Stomach smooth muscle (tissue), 2 donors: ENCODE results near the gene SKP2.

ENCODE experiments used
- H3K27ac ChIP-seq: one replicate; pipeline ENCODE4 v1.7.0; 2013; ENCODE audit warnings: mild to moderate bottlenecking, low read length, inconsistent platforms
- H3K27me3 ChIP-seq, 2 donors: one replicate each; pipeline ENCODE4 v1.7.0; 2013; ENCODE audit warnings: low read length in 2 of 2; ENCODE audit not compliant: insufficient read depth in 2 of 2, control insufficient read depth in 1 of 2
- H3K36me3 ChIP-seq, 2 donors: one replicate each; pipeline ENCODE4 v1.7.0; 2013; ENCODE audit warnings: low read length in 2 of 2; ENCODE audit not compliant: control insufficient read depth in 2 of 2, insufficient read depth in 2 of 2
- H3K4me1 ChIP-seq: one replicate; pipeline ENCODE4 v1.7.0; 2013; ENCODE audit warnings: low read length; ENCODE audit not compliant: control insufficient read depth, insufficient read depth
- H3K4me3 ChIP-seq, 2 donors: one replicate each; pipeline ENCODE4 v1.7.0; 2013; ENCODE audit warnings: low read length in 2 of 2
- H3K9ac ChIP-seq, 2 donors: one replicate each; pipeline ENCODE4 v1.7.0; 2013; ENCODE audit warnings: low read length in 2 of 2, mild to moderate bottlenecking in 1 of 2
- H3K9me3 ChIP-seq, 2 donors: one replicate each; pipeline ENCODE4 v1.7.0; 2013; ENCODE audit warnings: low read length in 2 of 2; ENCODE audit not compliant: control insufficient read depth in 2 of 2
- donor health status: healthy.
- donor health status: Pancreatic carcinoma.

The SKP2 gene

DNA sequence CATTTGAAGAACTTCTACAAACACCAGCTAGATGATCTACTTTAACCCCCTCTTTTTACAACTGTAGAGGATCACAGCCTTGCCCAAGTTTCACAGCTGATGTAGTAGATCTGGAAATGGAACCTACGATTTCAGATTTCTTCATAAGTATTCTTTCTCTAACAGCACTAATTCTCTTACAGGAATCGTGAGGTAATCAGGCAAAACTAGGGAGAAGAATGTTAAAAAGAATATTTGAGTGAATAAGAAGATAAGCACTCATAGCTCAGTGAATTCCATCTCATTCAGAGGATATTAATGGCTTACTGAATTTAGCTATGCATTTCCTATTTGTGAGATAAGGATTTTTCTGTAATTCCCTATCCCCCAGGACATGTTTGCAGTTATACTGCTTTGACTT is 47.7 kb downstream of the SKP2 start:
- H3K4me3 ChIP-seq: no peak overlapping the region
- H3K9ac ChIP-seq: no peak overlapping the region
- H3K9me3 ChIP-seq: no peaks in the 10 kb centered on the region
- H3K27me3 ChIP-seq: no peaks in the 10 kb centered on the region
- H3K27ac ChIP-seq: no peak overlapping the region
- no peaks in the 10 kb centered on the region for H3K4me1 ChIP-seq
- peaks cover 5 to 41% of the 10 kb centered on the region in 2 donors for H3K36me3 ChIP-seq

GRCh38 chr5:36200513-36200912 is 48.6 kb downstream of the SKP2 start:
- no peaks in the 10 kb centered on the region for H3K9me3 ChIP-seq
- H3K4me3 ChIP-seq: no peak overlapping the region
- peaks cover 7 to 40% of the 10 kb centered on the region in 2 donors for H3K36me3 ChIP-seq
- no peak overlapping the region for H3K9ac ChIP-seq
- no peak overlapping the region for H3K27ac ChIP-seq
- no peaks in the 10 kb centered on the region for H3K27me3 ChIP-seq
- no peaks in the 10 kb centered on the region for H3K4me1 ChIP-seq

DNA sequence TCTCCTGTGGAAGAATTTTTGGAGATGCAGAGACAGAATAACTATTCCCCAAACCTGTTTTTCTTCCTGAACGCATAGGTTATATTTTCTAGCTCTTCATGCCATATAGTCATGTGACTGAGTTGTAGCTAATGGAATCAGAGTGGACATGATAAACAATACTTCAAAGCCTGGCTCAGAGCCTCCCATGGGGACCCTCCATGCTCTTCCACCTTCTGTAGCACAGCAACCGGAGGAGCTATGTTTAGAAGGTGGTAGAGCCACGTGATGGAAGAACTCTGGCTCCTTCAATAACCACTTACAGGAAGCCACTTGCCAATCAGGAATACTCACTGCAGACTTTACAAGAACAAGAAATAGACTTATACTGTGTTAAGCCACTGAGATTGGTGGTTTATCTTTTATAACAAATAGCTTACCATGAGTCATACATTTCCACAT is 50.6 kb downstream of the SKP2 start:
- H3K9ac ChIP-seq: no peak overlapping the region
- H3K9me3 ChIP-seq: no peaks in the 10 kb centered on the region
- no peaks in the 10 kb centered on the region for H3K27me3 ChIP-seq
- H3K27ac ChIP-seq: no peak overlapping the region
- no peaks in the 10 kb centered on the region for H3K4me1 ChIP-seq
- H3K4me3 ChIP-seq: no peak overlapping the region
- H3K36me3 ChIP-seq: peaks cover 6 to 27% of the 10 kb centered on the region in 2 donors

DNA sequence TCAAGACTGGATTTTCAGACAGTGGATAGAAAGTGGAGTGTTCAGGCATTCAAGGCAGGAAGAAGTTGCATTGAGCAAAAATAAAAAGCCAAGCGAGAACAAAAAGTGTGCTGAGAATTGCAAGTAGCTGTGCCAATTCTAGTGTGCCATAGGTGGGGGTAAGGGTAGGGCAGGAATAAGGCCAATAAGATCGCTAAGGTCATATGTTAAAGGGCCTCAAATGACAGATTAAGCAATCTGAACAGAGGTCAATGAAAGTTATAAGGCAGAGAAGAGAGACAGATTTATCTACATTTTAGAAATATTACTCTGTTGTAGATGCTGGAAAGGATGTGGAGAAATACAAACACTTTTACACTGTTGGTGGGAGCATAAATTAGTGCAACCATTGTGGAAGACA is 53.4 kb downstream of the SKP2 start:
- Histone ChIP-seq H3K4me3 (no peak overlapping the region), H3K9me3 (no peaks in the 10 kb centered on the region), H3K27me3 (no peaks in the 10 kb centered on the region), H3K27ac (no peak overlapping the region), H3K36me3 (peaks cover 6 to 26% of the 10 kb centered on the region in 2 donors), H3K9ac (no peak overlapping the region), H3K4me1 (no peaks in the 10 kb centered on the region)

GRCh38 chr5:36206913-36207312 is 55.0 kb downstream of the SKP2 start:
- H3K27me3 ChIP-seq: no peaks in the 10 kb centered on the region
- H3K4me1 ChIP-seq: no peaks in the 10 kb centered on the region
- H3K4me3 ChIP-seq: no peak overlapping the region
- H3K27ac ChIP-seq: no peak overlapping the region
- H3K36me3 ChIP-seq: peaks cover 6 to 19% of the 10 kb centered on the region in 2 donors
- no peaks in the 10 kb centered on the region for H3K9me3 ChIP-seq
- no peak overlapping the region for H3K9ac ChIP-seq

- no peaks in the 10 kb centered on the region for H3K9me3 ChIP-seq
- H3K27ac ChIP-seq: no peak overlapping the region
- H3K27me3 ChIP-seq: no peaks in the 10 kb centered on the region
- no peaks in the 10 kb centered on the region for H3K4me1 ChIP-seq
- peaks cover 11 to 15% of the 10 kb centered on the region in 2 donors for H3K36me3 ChIP-seq
- no peak overlapping the region for H3K4me3 ChIP-seq
- H3K9ac ChIP-seq: no peak overlapping the region
Measured at GRCh38 chr5:36208786-36209185, 56.9 kb downstream of the SKP2 start.

- Histone ChIP-seq H3K9me3 (no peaks in the 10 kb centered on the region), H3K27me3 (no peaks in the 10 kb centered on the region), H3K27ac (no peak overlapping the region), H3K4me1 (no peaks in the 10 kb centered on the region), H3K9ac (no peak overlapping the region), H3K4me3 (no peak overlapping the region), H3K36me3 (peaks cover 11 to 15% of the 10 kb centered on the region in 2 donors)
Measured at GRCh38 chr5:36209664-36210063, 57.8 kb downstream of the SKP2 start.

DNA sequence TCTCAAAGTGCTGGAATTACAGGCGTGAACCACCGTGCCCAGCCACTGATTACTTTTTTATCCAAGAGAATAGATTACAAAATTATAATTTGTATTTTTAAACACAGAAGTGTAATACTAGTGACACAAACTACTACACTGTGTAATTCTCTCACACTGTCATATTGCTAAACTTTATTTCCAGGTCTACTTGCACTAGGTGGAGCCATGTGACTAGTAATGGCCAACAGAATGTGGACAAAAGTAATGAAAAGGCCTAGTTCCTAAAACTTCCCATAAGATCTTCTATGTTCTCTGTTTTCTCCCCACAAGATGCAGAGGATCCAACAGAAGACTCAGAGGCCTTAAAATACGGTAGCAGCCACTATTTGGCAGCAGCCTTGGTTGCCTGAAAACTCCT is 62.5 kb downstream of the SKP2 start:
- Histone ChIP-seq H3K27ac (no peak overlapping the region), H3K36me3 (peaks cover 4 to 12% of the 10 kb centered on the region in 2 donors)

DNA sequence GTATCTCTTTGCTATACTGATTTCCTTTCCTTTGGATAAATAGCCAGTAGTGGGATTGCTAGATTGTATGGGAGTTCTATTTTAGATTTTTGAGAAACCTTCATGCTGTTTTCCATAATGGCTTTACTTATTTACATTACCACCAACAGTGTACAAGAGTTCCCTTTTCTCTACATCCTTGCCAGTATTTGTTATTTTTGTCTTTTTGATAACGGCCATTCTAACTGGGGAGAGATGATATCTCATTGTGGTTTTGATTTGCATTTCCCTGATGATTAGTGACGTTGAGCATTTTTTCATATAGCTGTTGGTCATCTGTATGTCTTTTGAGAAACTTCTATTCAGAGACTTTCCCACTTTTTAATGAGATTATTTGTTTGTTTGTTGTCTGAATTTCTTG is 64.0 kb downstream of the SKP2 start:
- Histone ChIP-seq H3K9me3 (no peaks in the 10 kb centered on the region), H3K36me3 (peaks cover 11 to 21% of the 10 kb centered on the region in 2 donors), H3K27me3 (no peaks in the 10 kb centered on the region)

More for the DNA sequence above, 62.5 kb downstream of the SKP2 start:
- Histone ChIP-seq H3K4me1 (no peaks in the 10 kb centered on the region), H3K4me3 (no peak overlapping the region), H3K27me3 (no peaks in the 10 kb centered on the region), H3K9ac (no peak overlapping the region), H3K9me3 (no peaks in the 10 kb centered on the region)

GRCh38 chr5:36217567-36217966 is 65.7 kb downstream of the SKP2 start:
- Histone ChIP-seq H3K9me3 (no peaks in the 10 kb centered on the region), H3K36me3 (peaks cover 12 to 23% of the 10 kb centered on the region in 2 donors), H3K4me1 (peaks cover under 1% of the 10 kb centered on the region), H3K27me3 (no peaks in the 10 kb centered on the region), H3K4me3 (no peak overlapping the region), H3K27ac (no peak overlapping the region), H3K9ac (no peak overlapping the region)

More for the DNA sequence above, 64.0 kb downstream of the SKP2 start:
- no peak overlapping the region for H3K4me3 ChIP-seq
- H3K9ac ChIP-seq: no peak overlapping the region
- no peaks in the 10 kb centered on the region for H3K4me1 ChIP-seq
- no peak overlapping the region for H3K27ac ChIP-seq

DNA sequence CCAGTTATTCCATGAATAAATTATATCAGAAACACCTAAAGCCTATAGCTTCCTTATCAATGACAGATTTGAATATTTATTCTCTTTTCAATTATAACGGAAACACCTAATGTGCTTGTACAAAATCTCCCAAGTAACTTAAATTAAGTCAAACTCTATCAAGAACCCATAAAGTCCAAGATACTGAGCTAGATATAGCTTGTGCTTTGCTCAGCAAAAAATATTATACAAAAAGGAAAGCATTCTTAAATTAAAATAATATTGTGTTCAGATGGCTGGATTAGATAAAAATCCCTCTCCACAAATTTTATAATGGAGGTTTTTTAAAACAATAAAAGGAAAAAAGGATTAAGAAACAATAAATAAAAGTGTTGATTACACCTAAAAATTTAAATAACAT is 66.1 kb downstream of the SKP2 start:
- Histone ChIP-seq H3K27me3 (no peaks in the 10 kb centered on the region), H3K9me3 (no peaks in the 10 kb centered on the region), H3K4me3 (no peak overlapping the region), H3K4me1 (peaks cover 4% of the 10 kb centered on the region), H3K9ac (no peak overlapping the region), H3K36me3 (peaks cover 8 to 23% of the 10 kb centered on the region in 2 donors), H3K27ac (no peak overlapping the region)
